Lung microvascular endothelial cell (primary cell): ENCODE data around the gene NARF. TPM values are rescaled to one million over a fixed set of nuclear protein-coding genes. Genes with fewer than 3 reads are reported as not detected.
"Not testable (repeated sequence)": the region's sequence is repeated elsewhere in the genome, so short reads cannot be mapped to it uniquely, and the experiment has no call there.

Source experiments
- DNase-seq, 2 donors: peaks; one replicate each; pipeline versions ENCODE4 v3.0.0 to v3.0.0-alpha.2; 2010; ENCODE audit warnings: low read depth in 2 of 2
- total RNA-seq: library from RNA; depleted of rRNA; stranded (reverse); fragments of >200 nt; gene quantifications from 2 replicates; pipeline ENCODE4 v1.2.1, GENCODE V29; 2014

Gene NARF
- total RNA-seq, 1 donor from 2014 or later = 96.2 TPM

- peak; percentile 84 to 95 for DNase-seq
Observed at GRCh38 chr17:82496529-82497434, 38.2 kb downstream of the NARF start.

DNA sequence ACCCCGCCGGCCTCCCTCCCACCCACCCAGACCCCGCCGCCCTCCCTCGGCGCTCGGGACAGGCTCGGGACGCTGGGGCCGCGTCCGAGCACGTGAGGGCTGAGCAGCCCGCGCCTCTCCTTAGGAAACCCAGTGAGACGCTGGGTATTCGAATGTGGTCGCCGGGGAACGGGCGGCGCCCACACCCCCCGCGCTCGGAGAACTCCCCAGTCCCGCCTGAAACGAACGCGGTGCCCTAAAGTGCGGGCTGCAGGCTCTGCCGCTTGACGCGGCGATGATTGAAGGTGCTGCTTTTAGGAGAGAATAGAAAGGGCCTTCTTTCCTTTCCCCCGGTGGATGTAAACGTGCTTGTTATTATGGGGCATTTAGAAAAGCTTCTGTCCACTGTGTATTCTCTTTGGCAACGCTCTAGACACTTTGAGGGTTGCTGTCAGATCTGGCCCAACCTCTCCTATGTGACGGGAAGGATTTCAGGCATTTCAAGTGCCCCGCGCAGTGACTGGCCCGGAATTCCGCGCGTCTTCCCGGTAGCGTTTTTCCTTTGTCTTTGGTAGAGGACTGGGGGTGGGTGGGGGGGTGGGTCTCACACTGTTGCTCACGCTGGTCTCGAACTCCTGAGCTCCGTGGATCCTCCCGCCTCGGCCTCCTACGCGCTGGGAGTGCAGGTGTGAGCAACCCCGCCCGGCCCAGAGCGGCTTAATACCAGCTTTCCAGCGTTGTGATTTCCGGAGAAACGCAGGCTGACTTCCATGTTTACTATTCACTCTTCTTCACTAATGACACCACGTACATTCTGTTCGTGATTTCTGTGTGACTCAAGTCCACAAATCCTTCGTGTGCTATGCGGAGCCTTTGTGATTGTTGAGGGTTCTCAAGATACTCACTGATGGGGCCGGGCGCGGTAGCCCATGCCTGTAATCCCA lies 39.2 kb downstream of the NARF start:
- DNase-seq = peak; percentile 19 to 29

GRCh38 chr17:82502207-82502606 lies 43.7 kb downstream of the NARF start:
- DNase-seq = no peak

DNA sequence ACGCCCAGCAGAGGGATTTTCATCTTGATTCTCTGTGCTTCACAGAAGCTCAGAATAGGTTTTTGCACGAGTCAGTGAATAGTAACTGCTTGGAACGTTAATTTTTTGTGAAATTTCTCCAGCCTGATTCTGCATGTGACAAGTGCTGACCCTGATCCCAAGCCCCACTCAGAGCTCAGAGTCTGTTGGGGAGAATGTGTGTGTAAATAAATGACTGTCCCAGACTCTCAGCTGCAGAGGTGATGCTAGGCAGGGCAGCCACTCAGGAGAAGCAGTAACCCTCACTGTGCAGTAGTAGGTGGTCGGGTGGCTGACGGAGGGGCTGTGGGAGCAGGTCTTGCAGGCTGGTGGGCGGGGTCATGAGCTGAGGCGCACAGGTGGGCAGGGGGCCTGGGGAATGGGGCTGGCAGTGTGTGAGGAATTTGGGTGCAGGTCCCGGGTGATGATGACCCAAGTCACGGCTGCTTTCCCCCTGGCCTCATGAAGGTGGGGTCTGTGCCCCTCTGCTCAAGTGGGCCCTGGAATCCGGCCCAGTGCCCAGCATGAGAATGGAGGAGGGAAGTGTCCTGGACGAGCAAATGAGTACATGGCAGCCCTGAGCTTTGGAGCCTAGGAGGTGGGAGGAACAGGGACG lies 44.7 kb downstream of the NARF start:
- DNase-seq = no peak

- no peak for DNase-seq
Observed at GRCh38 chr17:82503728-82504308, 45.3 kb downstream of the NARF start.

GRCh38 chr17:82505296-82505695 lies 46.8 kb downstream of the NARF start:
- no peak for DNase-seq

DNA sequence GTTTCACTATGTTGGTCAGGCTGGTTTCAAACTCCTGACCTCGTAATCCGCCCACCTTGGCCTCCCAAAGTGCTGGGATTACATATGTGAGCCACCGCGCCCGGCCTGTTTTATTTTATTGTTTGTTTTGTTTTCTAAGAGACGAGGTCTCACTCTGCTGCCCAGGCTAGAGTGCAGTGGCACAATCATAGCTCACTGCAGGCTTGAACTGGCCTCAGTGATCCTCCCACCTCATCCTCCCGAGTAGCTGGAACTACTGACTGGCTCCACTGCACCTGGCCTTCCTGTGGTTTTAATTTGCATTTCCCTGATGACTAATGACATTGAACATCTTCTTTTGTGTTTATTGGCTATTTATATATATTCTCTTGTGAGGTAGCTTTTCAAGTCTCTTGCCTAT lies 47.9 kb downstream of the NARF start:
- not testable (repeated sequence) for DNase-seq

GRCh38 chr17:82507631-82508175 lies 49.2 kb downstream of the NARF start:
- no peak for DNase-seq

DNA sequence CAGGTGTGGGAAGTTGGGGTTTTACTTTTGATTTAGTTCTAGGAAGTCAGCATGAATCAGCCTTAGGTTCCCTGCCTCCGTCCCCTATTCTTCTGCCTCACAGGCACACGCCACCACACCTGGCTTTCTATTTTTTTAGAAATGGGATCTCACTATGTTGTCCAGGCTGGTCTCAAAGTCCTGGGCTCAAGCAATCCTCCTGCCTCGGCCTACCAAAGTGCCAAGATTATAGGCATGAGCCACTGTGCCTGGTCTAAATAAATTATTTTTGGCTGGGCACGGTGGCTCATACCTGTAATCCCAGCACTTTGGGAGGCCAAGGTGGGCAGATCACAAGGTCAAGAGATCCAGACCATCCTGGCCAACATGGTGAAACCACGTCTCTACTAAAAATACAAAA lies 53.1 kb downstream of the NARF start:
- DNase-seq = not testable (repeated sequence)

DNA sequence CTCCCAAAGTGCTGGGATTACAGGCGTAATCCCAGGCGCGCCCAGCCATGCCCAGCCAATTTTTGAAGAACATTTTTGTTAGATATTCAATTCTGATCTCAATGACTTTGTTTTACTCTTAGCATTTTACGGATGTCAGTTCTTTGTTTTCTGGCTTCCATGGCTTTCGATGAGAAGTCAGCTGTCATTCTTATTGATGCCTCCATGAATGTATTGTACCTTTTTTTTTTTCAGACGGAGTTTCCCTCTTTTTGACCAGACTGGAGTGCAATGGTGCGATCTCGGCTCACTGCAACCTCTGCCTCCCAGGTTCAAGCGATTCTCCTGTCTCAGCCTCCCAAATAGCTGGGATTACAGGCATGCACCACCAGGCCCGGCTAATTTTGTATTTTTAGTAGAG lies 55.3 kb downstream of the NARF start:
- DNase-seq = not testable (repeated sequence)

GRCh38 chr17:82517230-82517865 lies 58.8 kb downstream of the NARF start:
- no peak for DNase-seq

- DNase-seq = peak; percentile 97 to 98
Observed at GRCh38 chr17:82518826-82519810, 60.6 kb downstream of the NARF start, which contains the start of gene FOXK2. Gene FOXK2 (plus strand): TSS chr17:82519732. CDS start chr17:82519889, 157 bp downstream.

GRCh38 chr17:82519971-82520903 lies 61.7 kb downstream of the NARF start:
- DNase-seq = peak; percentile 38 to 49

DNA sequence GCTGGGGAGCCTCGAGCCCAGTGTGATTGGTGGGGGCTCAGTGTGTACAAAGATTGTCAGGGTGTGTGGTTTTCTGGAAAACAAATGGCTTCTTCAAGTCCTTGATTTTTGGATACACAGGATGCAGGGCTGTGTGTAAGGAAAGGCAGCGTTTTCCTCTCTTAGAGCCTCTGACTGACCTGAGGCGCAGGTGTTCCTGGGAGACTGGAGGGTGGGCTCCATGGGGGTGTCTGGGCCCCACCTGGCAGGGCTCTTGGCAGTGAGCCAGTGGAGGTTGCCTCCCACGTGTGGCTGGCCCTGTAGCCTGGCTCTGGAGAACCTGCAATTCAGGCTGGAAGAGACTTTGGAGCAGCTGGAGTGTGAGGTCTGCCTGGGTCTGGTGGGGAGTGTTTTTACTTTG lies 66.0 kb downstream of the NARF start:
- DNase-seq = no peak

GRCh38 chr17:82525712-82526111 lies 67.2 kb downstream of the NARF start:
- peak in 1 of 2 donors; percentile 10 for DNase-seq

DNA sequence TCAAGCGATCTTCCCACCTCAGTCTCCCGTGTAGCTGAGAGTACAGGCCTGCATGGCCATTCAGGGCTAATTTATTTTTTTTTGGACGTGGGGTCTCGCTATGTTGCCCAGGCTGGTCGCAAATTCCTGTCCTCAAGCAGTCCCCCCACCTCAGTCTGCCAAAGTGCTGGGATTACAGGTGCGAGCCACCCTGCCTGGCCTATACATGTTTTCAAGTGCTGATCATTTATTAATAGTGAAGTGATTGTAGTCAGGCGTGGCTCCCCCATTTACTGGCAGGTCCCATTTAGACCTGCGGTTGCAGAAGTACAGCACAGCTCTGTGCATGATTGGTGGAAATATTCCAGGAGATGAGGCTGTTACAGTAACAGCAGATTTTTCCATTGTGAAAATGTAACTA lies 69.4 kb downstream of the NARF start:
- peak in 1 of 2 donors; percentile 57 for DNase-seq

GRCh38 chr17:82528484-82529265 lies 70.1 kb downstream of the NARF start:
- peak; percentile 74 to 83 for DNase-seq
